HCT116 (cell line): ENCODE data around the gene RAD9A.

ENCODE experiments used
- CBX3 ChIP-seq: IDR thresholded peaks from 2 replicates; pipeline ENCODE4 v1.6.1; 2012; ENCODE audit warnings: low read depth
- CEBPB ChIP-seq: IDR thresholded peaks from 2 replicates; pipeline ENCODE4 v1.6.1; 2012; ENCODE audit warnings: low read depth
- EZH2 ChIP-seq: fragments of 200-600 bp; sonication (generic); IDR thresholded peaks from 2 replicates; pipeline ENCODE4 v1.6.1; 2017; ENCODE audit warnings: antibody characterized with exemption, mixed run types
- EZH2phosphoT487 ChIP-seq: fragments of 200-600 bp; IDR thresholded peaks from 2 replicates; pipeline ENCODE4 v1.6.1; 2018; ENCODE audit warnings: antibody characterized with exemption, borderline replicate concordance
- ZBTB33 ChIP-seq: IDR thresholded peaks from 2 replicates; pipeline ENCODE4 v1.6.1; 2011; ENCODE audit warnings: mild to moderate bottlenecking, low read length, moderate library complexity; ENCODE audit not compliant: insufficient replicate concordance; ENCODE audit errors: extremely low read depth
- TF ChIP-seq, protein P1 (sequence below): IDR thresholded peaks from 2 replicates; pipeline ENCODE4 v1.6.1; 2012
- TF ChIP-seq, protein P2 (sequence below), 3 experiments: fragments of 200-600 bp in 1 of 3; sonication (generic) in 1 of 3; IDR thresholded peaks in 2 of 3; conservative IDR thresholded peaks in 1 of 3; 2 replicates each; pipeline ENCODE4 v1.5.1; 2012 to 2017; ENCODE audit warnings: low read depth in 2 of 3, low read length in 2 of 3, antibody characterized with exemption in 1 of 3, borderline replicate concordance in 1 of 3, control low read depth in 1 of 3, mild to moderate bottlenecking in 1 of 3, mixed read lengths in 1 of 3, mixed run types in 1 of 3, moderate library complexity in 1 of 3; ENCODE audit not compliant: insufficient read depth in 1 of 3

DNA sequence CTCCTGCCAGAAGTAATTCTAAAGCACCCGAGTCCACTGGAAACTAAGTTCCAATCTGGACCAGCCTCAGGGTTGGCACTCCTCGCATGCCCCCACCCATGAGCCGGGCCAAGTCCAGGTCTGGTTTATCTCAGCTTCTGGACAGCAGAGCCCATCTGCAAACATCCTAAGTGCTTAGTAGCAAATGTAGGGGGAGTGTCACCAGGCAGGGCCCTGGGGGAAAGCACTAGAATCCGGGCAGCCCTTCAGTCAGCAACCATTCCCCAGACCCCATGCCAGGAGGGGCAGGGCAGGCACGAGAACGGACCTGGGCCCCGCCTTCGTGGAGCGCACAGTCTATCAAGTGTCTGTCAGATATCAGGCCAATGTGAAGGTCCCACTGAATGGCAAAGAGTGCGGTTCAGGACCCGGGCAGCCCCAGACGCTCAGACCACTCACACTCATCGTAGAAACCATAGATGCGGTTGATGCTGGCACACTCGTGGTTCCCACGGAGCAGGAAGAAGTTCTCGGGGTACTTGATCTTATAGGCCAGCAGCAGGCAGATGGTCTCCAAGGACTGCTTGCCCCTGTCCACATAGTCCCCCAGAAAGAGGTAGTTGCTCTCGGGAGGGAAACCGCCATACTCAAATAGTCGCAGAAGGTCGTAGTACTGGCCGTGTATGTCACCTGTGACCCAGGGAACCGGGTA is 8.6 kb downstream of the RAD9A start:
- TF ChIP-seq EZH2 (no peak), CEBPB (no peak), ZBTB33 (no peak), CBX3 (no peak), EZH2phosphoT487 (no peak)
- TF ChIP-seq, protein P1, sequence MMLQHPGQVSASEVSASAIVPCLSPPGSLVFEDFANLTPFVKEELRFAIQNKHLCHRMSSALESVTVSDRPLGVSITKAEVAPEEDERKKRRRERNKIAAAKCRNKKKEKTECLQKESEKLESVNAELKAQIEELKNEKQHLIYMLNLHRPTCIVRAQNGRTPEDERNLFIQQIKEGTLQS = no peak
- TF ChIP-seq, protein P2, sequence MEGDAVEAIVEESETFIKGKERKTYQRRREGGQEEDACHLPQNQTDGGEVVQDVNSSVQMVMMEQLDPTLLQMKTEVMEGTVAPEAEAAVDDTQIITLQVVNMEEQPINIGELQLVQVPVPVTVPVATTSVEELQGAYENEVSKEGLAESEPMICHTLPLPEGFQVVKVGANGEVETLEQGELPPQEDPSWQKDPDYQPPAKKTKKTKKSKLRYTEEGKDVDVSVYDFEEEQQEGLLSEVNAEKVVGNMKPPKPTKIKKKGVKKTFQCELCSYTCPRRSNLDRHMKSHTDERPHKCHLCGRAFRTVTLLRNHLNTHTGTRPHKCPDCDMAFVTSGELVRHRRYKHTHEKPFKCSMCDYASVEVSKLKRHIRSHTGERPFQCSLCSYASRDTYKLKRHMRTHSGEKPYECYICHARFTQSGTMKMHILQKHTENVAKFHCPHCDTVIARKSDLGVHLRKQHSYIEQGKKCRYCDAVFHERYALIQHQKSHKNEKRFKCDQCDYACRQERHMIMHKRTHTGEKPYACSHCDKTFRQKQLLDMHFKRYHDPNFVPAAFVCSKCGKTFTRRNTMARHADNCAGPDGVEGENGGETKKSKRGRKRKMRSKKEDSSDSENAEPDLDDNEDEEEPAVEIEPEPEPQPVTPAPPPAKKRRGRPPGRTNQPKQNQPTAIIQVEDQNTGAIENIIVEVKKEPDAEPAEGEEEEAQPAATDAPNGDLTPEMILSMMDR (IDR thresholded peaks at IDR 0.05 in 2 of 3, conservative IDR thresholded peaks at IDR 0.05 in 1 of 3; ENCODE audit: borderline replicate concordance in 1 of 3, insufficient read depth in 1 of 3, low read depth in 2 of 3, low read length in 2 of 3) = no peak
